Measurements from ENCODE around the gene PCED1B. TPM values are rescaled to one million over a fixed set of nuclear protein-coding genes. Genes with fewer than 3 reads are reported as not detected.

PCED1B gene
- polyA plus RNA-seq, 1 donor from 2014 or later, result 34.0 TPM

DNA sequence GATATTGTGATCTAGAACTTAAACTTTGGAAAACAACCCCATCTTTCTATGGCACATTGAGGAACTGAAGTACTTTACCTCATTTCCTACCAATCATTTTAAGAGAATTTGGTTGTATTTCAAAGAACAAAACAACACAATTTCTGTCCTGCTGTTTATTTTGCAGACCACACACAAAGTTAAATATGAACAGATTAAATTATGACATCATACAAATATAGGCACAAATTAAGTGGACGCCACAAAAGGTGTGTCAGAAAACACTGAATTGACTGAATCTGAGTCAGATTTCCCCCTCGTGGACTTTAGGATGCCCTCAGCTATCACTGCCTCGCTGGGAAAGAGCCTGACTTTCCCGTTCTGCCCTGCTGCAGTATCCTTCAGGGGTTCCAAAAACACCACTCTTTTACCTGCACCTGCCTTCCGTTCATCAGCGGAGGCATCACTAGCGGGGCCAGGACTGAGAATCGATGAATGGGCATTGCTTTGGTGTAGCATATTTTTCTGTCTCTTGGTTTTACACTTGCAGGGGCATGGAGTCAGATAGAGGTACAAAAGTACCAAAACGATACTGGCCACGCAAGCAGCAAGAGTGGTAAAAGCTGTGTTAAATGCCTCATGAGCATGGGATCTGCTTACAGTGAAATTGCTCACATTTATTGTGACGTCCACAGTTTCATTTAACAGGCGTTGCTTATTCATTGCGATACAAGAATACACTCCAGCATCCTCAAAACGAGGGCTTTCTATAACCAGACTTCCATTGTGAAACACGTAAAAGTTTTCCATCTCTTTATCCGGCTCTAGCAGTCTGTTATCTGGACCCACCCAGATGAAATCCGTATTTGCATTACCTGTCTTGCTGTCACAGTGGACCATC, 2.0 kb upstream of the PCED1B start:
- Mint-ChIP-seq H3K27ac (peak overlapping the region in 1 of 3 donors; percentile 67), H3K27me3 (no peaks in the 10 kb centered on the region), H3K4me1 (peaks cover 35 to 38% (median 37%) of the 10 kb centered on the region in 3 donors), H3K9me3 (no peaks in the 10 kb centered on the region), H3K4me3 (peak overlapping the region in 2 of 4 donors; percentile 71 to 93), H3K36me3 (no peaks in the 10 kb centered on the region)

DNA sequence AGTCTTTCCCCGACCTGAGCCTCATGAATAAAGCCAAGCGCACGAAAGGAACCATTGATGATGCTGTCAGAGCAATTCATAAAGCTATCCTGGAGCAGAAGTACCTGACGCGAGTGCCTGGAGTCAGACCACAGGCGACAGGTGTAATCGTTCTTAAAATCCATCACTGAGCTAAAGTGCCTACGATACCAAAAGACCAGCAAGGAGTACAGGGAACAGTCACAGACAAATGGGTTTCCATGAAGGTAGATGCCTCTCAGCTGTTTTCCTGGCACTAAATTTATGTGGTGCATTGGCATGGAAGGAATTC, 1.4 kb upstream of the PCED1B start:
- no peaks in the 10 kb centered on the region for H3K27me3 Mint-ChIP-seq
- H3K9me3 Mint-ChIP-seq, result no peaks in the 10 kb centered on the region
- peaks cover 41 to 44% (median 43%) of the 10 kb centered on the region in 3 donors for H3K4me1 Mint-ChIP-seq
- H3K4me3 Mint-ChIP-seq, result peak overlapping the region in 2 of 4 donors; percentile 71 to 93
- peak overlapping the region in 1 of 3 donors; percentile 91 for H3K27ac Mint-ChIP-seq
- no peaks in the 10 kb centered on the region for H3K36me3 Mint-ChIP-seq

- peaks cover 50 to 53% (median 51%) of the 10 kb centered on the region in 3 donors for H3K4me1 Mint-ChIP-seq
- no peaks in the 10 kb centered on the region for H3K9me3 Mint-ChIP-seq
- no peaks in the 10 kb centered on the region for H3K36me3 Mint-ChIP-seq
- H3K27me3 Mint-ChIP-seq, result no peaks in the 10 kb centered on the region
- H3K4me3 Mint-ChIP-seq, result peak overlapping the region; percentile 92 to 98 (median 94)
- H3K27ac Mint-ChIP-seq, result peak overlapping the region; percentile 59 to 91 (median 85)
Measured at GRCh38 chr12:47078733-47079467, 521 bp upstream of the PCED1B start.

DNA sequence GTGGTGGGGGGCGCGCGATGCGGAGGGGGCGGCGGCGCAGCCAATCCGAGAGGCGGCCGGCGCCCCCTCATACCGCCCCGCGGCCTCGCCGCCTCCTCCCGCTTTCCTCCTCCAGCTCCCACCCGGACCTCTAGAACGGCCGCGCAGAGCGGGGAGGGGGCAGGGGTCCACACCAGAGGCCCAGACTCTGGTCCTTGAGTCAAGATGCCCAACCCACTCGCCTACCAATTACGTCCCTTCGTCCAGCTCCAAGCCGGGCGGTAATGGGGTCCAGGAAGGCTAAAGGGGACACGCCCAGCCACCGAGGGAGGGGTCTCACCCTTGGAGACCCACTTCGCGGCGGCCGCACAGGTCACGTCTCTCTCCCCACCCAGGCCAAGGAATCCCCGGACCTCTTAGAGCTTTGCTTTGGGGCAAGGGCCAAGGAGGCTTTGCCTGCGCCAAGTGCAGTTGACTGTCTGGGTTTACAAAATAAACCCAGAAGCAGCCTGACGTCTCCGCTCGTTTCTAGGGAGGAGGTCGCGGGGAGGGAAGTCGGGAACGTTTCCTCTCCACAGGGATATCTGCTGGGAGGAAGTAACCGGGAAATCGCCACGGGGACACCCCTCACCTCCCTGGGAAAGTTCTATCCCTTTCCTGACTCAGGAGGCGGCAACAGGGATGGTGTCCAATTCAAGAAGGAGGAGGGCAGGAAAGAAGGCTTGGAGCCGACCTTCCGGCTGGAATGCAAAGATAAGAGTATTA, 732 bp downstream of the PCED1B start:
- H3K27me3 Mint-ChIP-seq, result no peaks in the 10 kb centered on the region
- no peaks in the 10 kb centered on the region for H3K9me3 Mint-ChIP-seq
- H3K27ac Mint-ChIP-seq, result peak overlapping the region; percentile 58 to 97 (median 94)
- peak overlapping the region; percentile 96 to 98 (median 98) for H3K4me3 Mint-ChIP-seq
- H3K36me3 Mint-ChIP-seq, result no peaks in the 10 kb centered on the region
- peaks cover 61 to 64% (median 62%) of the 10 kb centered on the region in 3 donors for H3K4me1 Mint-ChIP-seq

DNA sequence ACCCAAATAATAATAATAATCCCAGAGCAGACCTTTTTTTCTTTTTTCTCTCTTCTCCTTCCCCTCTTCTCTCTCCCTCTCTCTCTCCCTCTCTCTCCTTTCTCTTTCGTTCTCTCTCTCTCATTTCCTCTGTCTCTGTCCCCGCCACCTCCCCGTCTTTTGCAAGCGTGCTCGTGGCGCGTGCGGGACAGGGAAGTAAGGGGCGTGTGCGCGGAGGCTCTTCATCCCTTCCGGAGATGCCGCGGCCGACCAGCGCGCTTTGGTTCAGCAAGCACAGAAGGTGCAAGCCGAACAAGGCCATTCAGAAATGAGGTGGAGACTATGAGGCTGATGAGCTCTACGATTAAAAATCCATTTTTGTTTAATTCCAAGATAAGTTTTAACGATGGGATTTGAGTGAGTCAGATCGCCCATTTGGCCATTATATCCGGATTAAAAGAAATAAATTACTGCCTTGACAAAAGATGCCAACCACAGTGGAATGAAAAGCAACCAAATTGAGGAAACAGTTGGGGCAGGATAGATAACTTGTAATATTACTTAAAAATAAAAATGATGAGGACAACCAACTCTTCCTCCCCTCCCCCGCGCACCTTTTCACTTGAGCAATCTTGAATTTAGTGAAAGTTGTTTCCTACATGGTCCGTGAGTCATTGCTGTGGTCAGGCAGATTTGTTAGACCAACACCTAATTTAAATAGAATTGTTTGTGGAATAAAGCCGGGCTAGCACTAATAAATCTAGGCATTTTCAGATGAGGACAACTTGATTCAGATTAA, 1.5 kb downstream of the PCED1B start:
- peak overlapping the region; percentile 58 to 97 (median 94) for H3K27ac Mint-ChIP-seq
- no peaks in the 10 kb centered on the region for H3K9me3 Mint-ChIP-seq
- peaks cover 69 to 72% (median 70%) of the 10 kb centered on the region in 3 donors for H3K4me1 Mint-ChIP-seq
- no peaks in the 10 kb centered on the region for H3K27me3 Mint-ChIP-seq
- H3K4me3 Mint-ChIP-seq, result peak overlapping the region; percentile 96 to 98 (median 98)
- no peaks in the 10 kb centered on the region for H3K36me3 Mint-ChIP-seq

GRCh38 chr12:47082283-47082682, 2.9 kb downstream of the PCED1B start:
- H3K27me3 Mint-ChIP-seq, result no peaks in the 10 kb centered on the region
- no peaks in the 10 kb centered on the region for H3K36me3 Mint-ChIP-seq
- peaks cover 70 to 75% (median 74%) of the 10 kb centered on the region in 3 donors for H3K4me1 Mint-ChIP-seq
- no peaks in the 10 kb centered on the region for H3K9me3 Mint-ChIP-seq
- peak overlapping the region in 2 of 3 donors; percentile 58 to 97 for H3K27ac Mint-ChIP-seq
- H3K4me3 Mint-ChIP-seq, result peak overlapping the region in 2 of 4 donors; percentile 6 to 98

GRCh38 chr12:47082796-47083621, 3.6 kb downstream of the PCED1B start:
- Mint-ChIP-seq H3K27me3 (no peaks in the 10 kb centered on the region), H3K27ac (peak overlapping the region; percentile 55 to 74 (median 58)), H3K9me3 (no peaks in the 10 kb centered on the region), H3K36me3 (no peaks in the 10 kb centered on the region), H3K4me1 (peaks cover 64 to 74% (median 67%) of the 10 kb centered on the region in 3 donors), H3K4me3 (peak overlapping the region in 2 of 4 donors; percentile 65 to 98)

DNA sequence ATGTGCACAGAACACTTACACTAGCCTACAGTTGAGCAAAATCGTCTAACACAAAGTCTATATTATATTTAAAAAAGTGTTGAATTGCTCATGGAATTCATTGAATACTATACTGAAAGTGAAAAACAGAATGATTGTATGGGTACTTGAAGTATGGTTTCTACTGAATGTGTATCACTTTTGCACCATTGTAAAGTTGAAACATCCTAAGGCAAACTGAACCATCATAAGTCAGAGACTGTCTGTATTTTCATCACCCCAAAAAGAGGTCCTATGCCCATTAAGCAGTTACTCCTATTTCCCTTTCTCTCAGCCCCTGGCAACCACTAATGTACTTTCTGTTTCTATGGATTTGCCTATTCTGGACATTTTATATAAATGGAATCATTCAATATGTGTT, 4.8 kb downstream of the PCED1B start:
- peak overlapping the region in 2 of 3 donors; percentile 27 to 74 for H3K27ac Mint-ChIP-seq
- no peaks in the 10 kb centered on the region for H3K9me3 Mint-ChIP-seq
- H3K4me3 Mint-ChIP-seq, result peak overlapping the region in 3 of 4 donors; percentile 17 to 79 (median 59)
- H3K36me3 Mint-ChIP-seq, result no peaks in the 10 kb centered on the region
- peaks cover 55 to 64% (median 59%) of the 10 kb centered on the region in 3 donors for H3K4me1 Mint-ChIP-seq
- no peaks in the 10 kb centered on the region for H3K27me3 Mint-ChIP-seq

- Mint-ChIP-seq H3K4me1 (peaks cover 54 to 58% (median 56%) of the 10 kb centered on the region in 3 donors), H3K36me3 (peaks cover 4% of the 10 kb centered on the region), H3K9me3 (peaks cover 0 to 4% (median under 1%) of the 10 kb centered on the region in 3 donors), H3K27ac (peak overlapping the region in 1 of 3 donors; percentile 22), H3K27me3 (no peaks in the 10 kb centered on the region), H3K4me3 (peak overlapping the region; percentile 17 to 79 (median 33))
Measured at GRCh38 chr12:47085815-47086252, 6.4 kb downstream of the PCED1B start.

- Mint-ChIP-seq H3K4me1 (peaks cover 41 to 49% (median 45%) of the 10 kb centered on the region in 3 donors), H3K4me3 (no peak overlapping the region), H3K36me3 (peaks cover 4% of the 10 kb centered on the region), H3K9me3 (peaks cover 0 to 6% (median 4%) of the 10 kb centered on the region in 3 donors), H3K27ac (no peak overlapping the region), H3K27me3 (no peaks in the 10 kb centered on the region)
Measured at GRCh38 chr12:47087088-47087688, 7.8 kb downstream of the PCED1B start.

DNA sequence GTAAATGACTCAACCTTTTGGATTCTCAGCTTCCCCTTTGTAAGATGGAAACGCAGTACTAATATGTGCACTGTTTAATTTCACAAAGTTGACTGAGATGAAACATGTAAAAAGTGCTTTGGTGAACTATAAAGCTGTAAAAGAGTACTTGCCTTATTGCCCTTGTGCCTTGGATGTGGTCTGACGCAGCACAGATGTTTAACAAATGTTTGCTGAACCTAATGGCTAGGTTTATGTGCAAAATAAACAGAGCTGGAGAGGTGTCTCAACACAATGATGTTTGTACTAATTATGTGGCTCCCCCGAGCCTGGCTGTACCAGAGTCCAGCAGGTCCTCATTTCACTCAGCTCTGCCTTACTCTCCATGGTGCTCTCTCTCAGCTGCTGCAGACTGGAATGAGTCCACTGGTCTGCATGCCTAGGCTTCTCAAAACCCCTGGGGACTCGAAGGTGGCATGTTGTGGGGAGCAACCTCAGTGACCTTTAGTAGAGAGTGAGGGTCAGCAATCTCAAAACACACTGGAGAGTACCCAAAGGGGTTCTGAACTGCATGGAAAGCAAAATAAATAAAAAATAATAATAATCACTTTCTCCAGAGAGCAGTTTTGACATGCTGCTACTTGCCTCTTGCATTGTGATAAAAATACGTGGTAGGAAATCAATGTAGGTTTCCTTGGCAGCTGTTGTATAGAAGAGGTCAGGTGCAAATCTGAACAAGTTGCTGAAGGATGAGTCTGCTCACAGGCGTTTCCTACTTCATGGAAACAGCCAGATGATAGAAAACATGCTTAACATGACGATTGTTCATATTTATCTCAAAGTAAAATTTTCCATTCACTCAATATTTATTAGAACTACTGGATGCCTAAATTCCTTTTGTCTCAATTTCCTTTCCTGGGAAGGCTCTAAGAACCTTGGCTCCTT, 8.9 kb downstream of the PCED1B start:
- Mint-ChIP-seq H3K27me3 (no peaks in the 10 kb centered on the region), H3K4me1 (peaks cover 31 to 42% (median 35%) of the 10 kb centered on the region in 3 donors), H3K27ac (peak overlapping the region in 1 of 3 donors; percentile 2)

DNA sequence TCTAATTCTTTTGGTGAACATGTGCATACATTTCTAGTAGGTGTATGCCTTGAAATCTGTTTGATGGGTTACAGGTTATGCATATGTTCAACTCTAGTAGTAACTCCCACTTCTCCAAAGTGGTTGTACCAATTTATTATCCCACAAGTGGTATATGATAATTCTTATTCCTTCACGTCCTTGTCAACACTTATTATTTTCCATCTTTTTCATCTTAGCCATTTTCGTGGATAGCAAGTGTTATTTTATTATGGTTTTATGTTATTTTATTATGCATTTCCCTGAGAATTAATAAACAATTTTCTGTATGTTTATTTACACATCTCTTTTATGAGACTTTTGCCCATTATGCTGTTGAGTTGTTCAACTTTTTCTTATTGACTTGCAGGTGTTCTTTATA, 11.6 kb downstream of the PCED1B start:
- H3K9me3 Mint-ChIP-seq, result peaks cover 0 to 6% (median 4%) of the 10 kb centered on the region in 3 donors
- H3K27me3 Mint-ChIP-seq, result no peaks in the 10 kb centered on the region
- H3K4me1 Mint-ChIP-seq, result peaks cover 7 to 19% (median 18%) of the 10 kb centered on the region in 3 donors
- no peak overlapping the region for H3K27ac Mint-ChIP-seq
- H3K4me3 Mint-ChIP-seq, result no peak overlapping the region
- peaks cover 8% of the 10 kb centered on the region for H3K36me3 Mint-ChIP-seq

More for the DNA sequence above, 8.9 kb downstream of the PCED1B start:
- H3K4me3 Mint-ChIP-seq, result no peak overlapping the region
- peaks cover 4% of the 10 kb centered on the region for H3K36me3 Mint-ChIP-seq
- peaks cover 0 to 6% (median 4%) of the 10 kb centered on the region in 3 donors for H3K9me3 Mint-ChIP-seq
